Peyer's patch (tissue), 4 donors: ENCODE results near the gene KLF13. TPM values are rescaled to one million over a fixed set of nuclear protein-coding genes. Genes with fewer than 3 reads are reported as not detected.

Source experiments
- DNase-seq, 3 donors: peaks; one replicate each; pipeline ENCODE4 v3.0.0-alpha.2; 2017 to 2019
- H3K27ac ChIP-seq, 4 donors: fragments of 200-600 bp; sonication (generic); one replicate each; pipeline ENCODE4 v1.5.1; 2016 to 2019
- H3K27me3 ChIP-seq, 2 donors: fragments of 200-600 bp; sonication (generic); one replicate each; pipeline ENCODE4 v1.5.1; 2019
- H3K36me3 ChIP-seq, 3 donors: fragments of 200-600 bp; sonication (generic); one replicate each; pipeline ENCODE4 v1.5.1; 2016 to 2019
- H3K4me1 ChIP-seq, 4 donors: fragments of 200-600 bp; sonication (generic); one replicate each; pipeline ENCODE4 v1.5.1; 2016 to 2019
- H3K4me3 ChIP-seq, 4 donors: fragments of 200-600 bp; sonication (generic); 1 replicate in 3 of 4; 2 replicates in 1 of 4; pipeline ENCODE4 v1.5.1; 2016 to 2019; ENCODE audit warnings: mild to moderate bottlenecking in 1 of 4
- H3K9me3 ChIP-seq, 4 donors: fragments of 200-600 bp; sonication (generic); one replicate each; pipeline ENCODE4 v1.5.1; 2016 to 2019; ENCODE audit warnings: mild to moderate bottlenecking in 1 of 4
- POLR2A ChIP-seq, 2 donors: fragments of 450-650 bp; IDR thresholded peaks; one replicate each; pipeline ENCODE4 v1.5.1; 2017; ENCODE audit warnings: antibody characterized with exemption in 2 of 2, mild to moderate bottlenecking in 2 of 2, moderate library complexity in 2 of 2
- total RNA-seq, 4 donors: library from RNA; depleted of rRNA; stranded (reverse); fragments of >200 nt; gene quantifications; one replicate each; pipeline ENCODE4 v1.1.0, GENCODE V29; 2016
- TF ChIP-seq, protein P1 (sequence below), 6 experiments: fragments of 450-650 bp in 4 of 6; fragments of 200-600 bp in 2 of 6; sonication (generic) in 1 of 6; IDR thresholded peaks; one replicate each; pipeline ENCODE4 v1.5.1; 2017 to 2019; ENCODE audit warnings: antibody characterized with exemption in 6 of 6, mild to moderate bottlenecking in 3 of 6, moderate library complexity in 1 of 6

KLF13 gene
- total RNA-seq, 4 donors from 2014 or later, result 51.2 to 80.4 (median 75.6) TPM

DNA sequence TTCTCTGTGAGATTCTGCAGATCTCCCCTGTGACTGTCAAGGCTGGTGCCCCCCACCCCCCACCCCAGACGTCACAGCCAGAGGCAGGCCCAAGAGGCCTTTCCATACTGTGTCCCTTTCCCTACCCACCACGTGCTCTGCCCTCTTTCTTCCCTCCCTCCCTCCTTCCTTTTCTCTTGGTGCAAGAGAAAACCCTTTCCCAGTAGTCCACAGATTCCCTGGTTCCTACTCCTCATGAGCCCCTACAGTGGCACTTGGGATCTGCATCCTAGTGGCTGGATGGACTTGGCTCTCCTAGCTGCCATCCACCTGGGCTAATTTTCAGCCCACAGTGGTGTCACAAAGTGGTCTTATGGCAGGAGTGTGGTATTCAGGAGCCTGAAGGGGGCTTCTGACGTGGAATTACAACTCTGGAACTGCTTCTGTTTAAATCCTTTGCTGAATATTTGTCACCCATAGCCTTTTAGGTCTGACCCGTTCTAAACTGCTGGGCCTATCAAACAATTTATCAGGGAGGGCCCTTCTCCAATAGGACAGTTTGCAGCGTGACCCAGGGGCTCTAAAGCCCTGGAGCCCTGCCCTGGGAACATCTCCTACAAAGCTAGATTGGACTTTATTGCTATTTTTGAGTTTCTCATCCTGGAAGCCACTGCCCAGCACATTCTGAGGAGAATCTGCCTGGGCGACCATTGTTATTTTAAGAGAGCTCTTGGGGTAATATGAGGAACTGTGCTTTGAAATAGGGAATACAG lies 35.3 kb downstream of the KLF13 start:
- peak in 1 of 3 donors; percentile 26 for DNase-seq

DNA sequence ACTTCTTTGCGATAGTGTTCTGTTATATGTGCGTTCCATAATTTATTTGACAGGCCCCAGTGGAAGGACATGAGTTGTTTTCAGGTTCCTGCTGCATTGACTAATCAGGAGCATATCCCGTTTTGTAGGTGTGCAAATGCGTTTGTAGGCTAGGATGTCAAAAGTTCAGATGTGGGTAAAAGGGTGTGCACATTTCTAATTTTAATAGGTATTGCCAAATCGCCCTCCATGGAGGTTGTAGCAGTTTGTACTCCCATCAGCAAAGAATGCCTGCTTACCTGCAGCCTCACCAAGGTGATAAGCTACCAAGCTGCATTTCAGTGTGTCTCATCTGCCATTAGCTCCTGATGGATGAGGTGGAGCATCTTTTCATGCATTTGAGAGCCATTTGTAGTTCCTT lies 36.3 kb downstream of the KLF13 start:
- Histone ChIP-seq H3K4me3 (no peak overlapping the region), H3K27ac (peak overlapping the region; percentile 94 to 99 (median 96)), H3K27me3 (no peaks in the 10 kb centered on the region), H3K4me1 (peaks cover 29 to 95% (median 80%) of the 10 kb centered on the region in 4 donors), H3K36me3 (no peaks in the 10 kb centered on the region), H3K9me3 (no peaks in the 10 kb centered on the region)
- TF ChIP-seq, protein P1, sequence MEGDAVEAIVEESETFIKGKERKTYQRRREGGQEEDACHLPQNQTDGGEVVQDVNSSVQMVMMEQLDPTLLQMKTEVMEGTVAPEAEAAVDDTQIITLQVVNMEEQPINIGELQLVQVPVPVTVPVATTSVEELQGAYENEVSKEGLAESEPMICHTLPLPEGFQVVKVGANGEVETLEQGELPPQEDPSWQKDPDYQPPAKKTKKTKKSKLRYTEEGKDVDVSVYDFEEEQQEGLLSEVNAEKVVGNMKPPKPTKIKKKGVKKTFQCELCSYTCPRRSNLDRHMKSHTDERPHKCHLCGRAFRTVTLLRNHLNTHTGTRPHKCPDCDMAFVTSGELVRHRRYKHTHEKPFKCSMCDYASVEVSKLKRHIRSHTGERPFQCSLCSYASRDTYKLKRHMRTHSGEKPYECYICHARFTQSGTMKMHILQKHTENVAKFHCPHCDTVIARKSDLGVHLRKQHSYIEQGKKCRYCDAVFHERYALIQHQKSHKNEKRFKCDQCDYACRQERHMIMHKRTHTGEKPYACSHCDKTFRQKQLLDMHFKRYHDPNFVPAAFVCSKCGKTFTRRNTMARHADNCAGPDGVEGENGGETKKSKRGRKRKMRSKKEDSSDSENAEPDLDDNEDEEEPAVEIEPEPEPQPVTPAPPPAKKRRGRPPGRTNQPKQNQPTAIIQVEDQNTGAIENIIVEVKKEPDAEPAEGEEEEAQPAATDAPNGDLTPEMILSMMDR (IDR thresholded peaks at IDR 0.05), result no peak
- no peak for TF ChIP-seq POLR2A (IDR thresholded peaks at IDR 0.05)
- peak in 1 of 3 donors; percentile 5 for DNase-seq

More for the DNA sequence above, 35.3 kb downstream of the KLF13 start:
- TF ChIP-seq, protein P1 (IDR thresholded peaks at IDR 0.05), result peak in 1 of 6 experiments; percentile 7
- no peak for TF ChIP-seq POLR2A (IDR thresholded peaks at IDR 0.05)
- Histone ChIP-seq H3K4me3 (peak overlapping the region in 1 of 4 donors; percentile 10), H3K27ac (peak overlapping the region; percentile 94 to 99 (median 96)), H3K4me1 (peaks cover 29 to 95% (median 80%) of the 10 kb centered on the region in 4 donors), H3K27me3 (no peaks in the 10 kb centered on the region), H3K9me3 (no peaks in the 10 kb centered on the region), H3K36me3 (no peaks in the 10 kb centered on the region)

DNA sequence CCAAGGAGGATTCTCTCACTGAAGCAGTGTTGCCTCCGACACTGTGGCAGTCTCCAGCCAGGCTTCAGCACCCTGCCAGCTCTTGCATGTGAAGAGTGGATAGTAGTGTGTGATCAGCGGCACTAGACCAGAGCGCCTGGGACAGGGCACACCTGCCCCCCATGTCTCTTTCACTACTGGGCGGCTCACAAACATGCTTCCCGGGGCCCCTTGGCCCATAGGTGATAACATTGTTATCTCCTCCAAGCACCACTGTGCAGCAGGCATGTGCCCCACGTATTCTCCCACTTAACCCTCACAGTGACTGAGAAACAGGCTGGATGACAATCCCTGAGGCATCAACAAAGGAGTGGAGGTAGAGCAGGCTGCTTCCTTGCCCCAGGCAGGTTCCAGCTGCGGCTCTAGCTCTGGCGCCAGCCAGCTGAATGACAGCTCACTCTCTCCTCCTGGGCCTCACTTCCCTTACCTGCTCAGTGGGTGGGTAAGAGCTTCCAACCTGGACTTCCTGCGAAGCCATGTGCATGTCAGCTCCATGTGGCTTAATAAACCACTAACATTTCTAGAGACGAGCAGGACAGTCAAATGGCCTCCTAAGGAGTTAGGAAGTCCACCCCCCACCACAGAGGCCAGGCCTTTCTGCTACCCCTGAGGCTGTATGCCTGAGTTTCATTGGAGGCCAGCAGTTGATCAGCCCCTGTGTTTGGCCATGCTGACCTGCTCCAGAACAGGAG lies 37.8 kb downstream of the KLF13 start:
- H3K4me1 ChIP-seq, result peaks cover 29 to 86% (median 76%) of the 10 kb centered on the region in 4 donors
- H3K4me3 ChIP-seq, result peak overlapping the region in 3 of 4 donors; percentile 18 to 28 (median 26)
- TF ChIP-seq, protein P1 (IDR thresholded peaks at IDR 0.05), result no peak
- peak in 1 of 2 donors; percentile 29 for TF ChIP-seq POLR2A (IDR thresholded peaks at IDR 0.05)
- DNase-seq, result peak; percentile 62 to 78 (median 63)
- no peaks in the 10 kb centered on the region for H3K9me3 ChIP-seq
- peak overlapping the region; percentile 94 to 99 (median 96) for H3K27ac ChIP-seq
- H3K36me3 ChIP-seq, result no peaks in the 10 kb centered on the region
- H3K27me3 ChIP-seq, result no peaks in the 10 kb centered on the region

DNA sequence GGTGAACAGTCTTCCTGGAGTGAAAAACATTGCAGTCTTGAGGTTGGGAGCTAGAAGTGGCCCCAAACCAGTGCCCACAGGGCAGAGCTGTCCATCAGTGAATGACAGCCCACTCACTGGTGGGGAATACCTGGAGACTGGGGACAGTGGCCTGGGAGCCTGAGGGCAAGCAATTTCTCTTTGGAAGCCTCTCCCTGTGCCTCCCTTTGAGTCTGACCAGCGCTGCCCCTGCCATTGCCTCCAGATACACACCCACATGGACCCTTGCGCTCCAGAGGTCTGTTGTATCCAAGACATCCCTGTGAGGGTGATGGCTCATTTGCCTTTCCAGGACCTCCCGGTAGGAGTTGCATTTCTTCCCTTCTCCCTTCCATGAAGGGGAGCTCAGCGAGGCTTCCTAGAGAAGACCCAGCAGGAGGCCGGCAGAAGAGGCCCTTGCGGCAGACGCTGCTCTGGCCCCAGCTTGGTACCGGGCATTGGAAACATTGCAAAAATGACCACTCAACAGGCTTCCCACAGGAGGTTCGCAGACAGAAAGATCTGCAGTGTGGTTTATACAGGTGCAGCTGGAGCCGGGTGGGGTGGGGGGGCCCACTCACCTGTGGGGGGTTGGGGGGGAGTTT lies 38.5 kb downstream of the KLF13 start:
- no peak for DNase-seq
- peak overlapping the region; percentile 94 to 99 (median 96) for H3K27ac ChIP-seq
- no peaks in the 10 kb centered on the region for H3K9me3 ChIP-seq
- H3K27me3 ChIP-seq, result no peaks in the 10 kb centered on the region
- TF ChIP-seq, protein P1 (IDR thresholded peaks at IDR 0.05), result no peak
- TF ChIP-seq POLR2A (IDR thresholded peaks at IDR 0.05), result no peak
- H3K4me3 ChIP-seq, result peak overlapping the region; percentile 18 to 28 (median 25)
- H3K36me3 ChIP-seq, result no peaks in the 10 kb centered on the region
- peaks cover 25 to 80% (median 69%) of the 10 kb centered on the region in 4 donors for H3K4me1 ChIP-seq

DNA sequence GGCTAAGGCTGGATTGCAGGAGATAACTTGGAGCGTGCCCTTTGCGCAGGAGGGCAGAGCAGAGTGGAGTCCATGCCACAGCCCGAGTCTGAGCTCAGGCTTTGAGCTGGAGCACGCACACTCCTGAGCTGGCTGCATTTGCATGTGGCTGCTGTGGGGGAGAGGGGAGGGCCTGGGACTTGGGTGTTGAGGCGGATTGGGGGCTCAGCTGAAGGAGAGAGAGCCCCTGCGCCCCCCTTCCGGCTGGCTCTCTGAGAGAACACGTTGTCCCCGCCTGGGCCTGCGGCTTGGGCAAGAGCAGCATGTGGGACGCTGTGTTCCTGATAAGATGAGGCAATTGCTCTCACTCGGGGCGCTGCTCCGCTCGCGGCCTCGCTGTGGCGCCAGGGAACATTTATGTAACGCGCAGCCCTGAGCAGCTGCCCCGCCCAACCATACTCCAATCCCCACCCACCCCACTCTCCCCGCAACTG lies 39.1 kb downstream of the KLF13 start:
- Histone ChIP-seq H3K4me3 (peak overlapping the region; percentile 24 to 40 (median 34)), H3K27me3 (no peaks in the 10 kb centered on the region), H3K4me1 (peaks cover 23 to 74% (median 63%) of the 10 kb centered on the region in 4 donors), H3K9me3 (no peaks in the 10 kb centered on the region), H3K36me3 (no peaks in the 10 kb centered on the region), H3K27ac (peak overlapping the region; percentile 94 to 99 (median 96))
- DNase-seq, result peak; percentile 94 to 98 (median 97)
- peak; percentile 41 to 52 for TF ChIP-seq POLR2A (IDR thresholded peaks at IDR 0.05)
- TF ChIP-seq, protein P1 (IDR thresholded peaks at IDR 0.05), result peak; percentile 20 to 72 (median 52)
